Breast epithelium (tissue), 4 donors: ENCODE measurements around the gene FAM81A. TPM values are rescaled to one million over a fixed set of nuclear protein-coding genes. Genes with fewer than 3 reads are reported as not detected.
A peak's percentile ranks its signal among the peaks of the same experiment; 100 is the strongest.
"Not testable (repeated sequence)": the region's sequence is repeated elsewhere in the genome, so short reads cannot be mapped to it uniquely, and the experiment has no call there.

Source experiments
- DNase-seq, 2 donors: peaks; one replicate each; pipeline ENCODE4 v3.0.0-alpha.2; 2019; ENCODE audit warnings: low spot score in 2 of 2
- H3K27ac ChIP-seq, 2 donors: fragments of 200-600 bp; sonication (generic) in 1 of 2; one replicate each; pipeline ENCODE4 v1.5.1; 2016 to 2019; ENCODE audit warnings: mild to moderate bottlenecking in 1 of 2
- H3K27me3 ChIP-seq, 2 donors: fragments of 200-600 bp; sonication (generic) in 1 of 2; one replicate each; pipeline versions ENCODE4 v1.5.1 to v1.6.0; 2017 to 2019; ENCODE audit warnings: control low read depth in 1 of 2, mild to moderate bottlenecking in 1 of 2
- H3K36me3 ChIP-seq: fragments of 200-600 bp; one replicate; pipeline ENCODE4 v1.5.1; 2019
- H3K4me1 ChIP-seq, 2 donors: fragments of 200-600 bp; sonication (generic); one replicate each; pipeline ENCODE4 v1.5.1; 2016 to 2019; ENCODE audit warnings: control low read depth in 1 of 2
- H3K4me3 ChIP-seq, 3 donors: fragments of 200-600 bp; sonication (generic); 1 replicate in 2 of 3; 2 replicates in 1 of 3; pipeline ENCODE4 v1.5.1; 2016 to 2019; ENCODE audit warnings: mild to moderate bottlenecking in 3 of 3, moderate library complexity in 2 of 3
- H3K9me3 ChIP-seq, 2 donors: fragments of 200-600 bp; sonication (generic) in 1 of 2; one replicate each; pipeline ENCODE4 v1.5.1; 2016 to 2019; ENCODE audit warnings: control low read depth in 1 of 2
- POLR2A ChIP-seq: fragments of 450-650 bp; IDR thresholded peaks from one replicate; pipeline ENCODE4 v1.6.1; 2016; ENCODE audit warnings: antibody characterized with exemption, mild to moderate bottlenecking, moderate library complexity
- POLR2AphosphoS5 ChIP-seq, 3 donors: sonication (generic); formaldehyde crosslinking; IDR thresholded peaks; one replicate each; pipeline ENCODE4 v1.6.1; 2017; ENCODE audit warnings: antibody characterized with exemption in 3 of 3
- intact Hi-C: fragments of 100-400 bp; cut with DNase I; formaldehyde crosslinking; loops from one replicate; pipeline ENCODE4 v1.15.1; 2023; ENCODE audit warnings: low total_unique reads
- total RNA-seq, 3 donors: library from RNA; depleted of rRNA; stranded (reverse); fragments of >200 nt; gene quantifications; one replicate each; pipeline ENCODE4 v1.1.0, GENCODE V29; 2016
- TF ChIP-seq, protein P1 (sequence below), 3 donors: fragments of 450-650 bp; IDR thresholded peaks; one replicate each; pipeline ENCODE4 v1.5.1; 2016 to 2017; ENCODE audit warnings: antibody characterized with exemption in 3 of 3, mild to moderate bottlenecking in 3 of 3, moderate library complexity in 3 of 3

Gene FAM81A
- total RNA-seq, 3 donors from 2014 or later, result 1.2 to 2.3 TPM; not detected in 1

DNA sequence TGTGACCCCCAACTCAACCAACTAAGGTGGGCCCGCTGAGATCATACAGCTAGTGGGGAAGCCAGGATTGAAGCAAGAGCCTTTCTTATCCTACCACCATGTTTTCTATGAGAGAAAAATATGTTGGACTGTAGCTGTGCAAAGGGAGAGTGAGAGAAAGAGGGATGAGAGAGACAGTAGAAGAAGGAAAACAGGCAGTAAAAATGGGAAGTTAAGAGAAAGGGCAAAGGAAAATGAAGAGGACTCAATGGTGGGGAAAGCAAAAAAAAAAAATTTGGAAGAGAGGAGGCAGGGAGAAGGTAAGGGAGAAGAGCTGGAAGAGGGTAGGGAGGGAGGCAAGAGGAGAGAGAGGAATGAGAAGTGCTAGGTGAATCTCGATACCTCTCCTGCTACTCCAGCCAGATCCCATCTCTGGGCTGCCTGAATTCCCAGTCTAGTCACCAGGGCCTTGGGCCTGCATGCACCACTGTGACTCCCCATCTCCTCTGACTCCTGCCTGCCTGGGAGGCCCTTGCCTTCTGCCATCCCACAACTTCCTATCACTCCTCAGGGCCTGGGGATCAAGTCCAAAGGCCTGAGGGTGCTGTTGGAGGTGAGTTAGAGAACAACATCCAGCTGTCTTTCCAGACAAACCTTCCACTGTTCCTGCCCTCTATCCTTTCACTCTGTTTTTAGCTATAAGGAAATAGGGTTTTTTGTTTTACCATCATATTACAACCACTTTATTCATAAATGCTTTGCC, 15.7 kb downstream of the FAM81A start:
- H3K27ac ChIP-seq, result peak overlapping the region in 1 of 2 donors; percentile 46
- H3K27me3 ChIP-seq, result no peaks in the 10 kb centered on the region
- peaks cover 0 to 5% of the 10 kb centered on the region in 2 donors for H3K4me1 ChIP-seq
- intact Hi-C loops, result no loop called here
- DNase-seq, result no peak
- H3K4me3 ChIP-seq, result no peak overlapping the region
- no peak for TF ChIP-seq POLR2A
- no peak for TF ChIP-seq POLR2AphosphoS5 (IDR thresholded peaks at IDR 0.05)
- TF ChIP-seq, protein P1, sequence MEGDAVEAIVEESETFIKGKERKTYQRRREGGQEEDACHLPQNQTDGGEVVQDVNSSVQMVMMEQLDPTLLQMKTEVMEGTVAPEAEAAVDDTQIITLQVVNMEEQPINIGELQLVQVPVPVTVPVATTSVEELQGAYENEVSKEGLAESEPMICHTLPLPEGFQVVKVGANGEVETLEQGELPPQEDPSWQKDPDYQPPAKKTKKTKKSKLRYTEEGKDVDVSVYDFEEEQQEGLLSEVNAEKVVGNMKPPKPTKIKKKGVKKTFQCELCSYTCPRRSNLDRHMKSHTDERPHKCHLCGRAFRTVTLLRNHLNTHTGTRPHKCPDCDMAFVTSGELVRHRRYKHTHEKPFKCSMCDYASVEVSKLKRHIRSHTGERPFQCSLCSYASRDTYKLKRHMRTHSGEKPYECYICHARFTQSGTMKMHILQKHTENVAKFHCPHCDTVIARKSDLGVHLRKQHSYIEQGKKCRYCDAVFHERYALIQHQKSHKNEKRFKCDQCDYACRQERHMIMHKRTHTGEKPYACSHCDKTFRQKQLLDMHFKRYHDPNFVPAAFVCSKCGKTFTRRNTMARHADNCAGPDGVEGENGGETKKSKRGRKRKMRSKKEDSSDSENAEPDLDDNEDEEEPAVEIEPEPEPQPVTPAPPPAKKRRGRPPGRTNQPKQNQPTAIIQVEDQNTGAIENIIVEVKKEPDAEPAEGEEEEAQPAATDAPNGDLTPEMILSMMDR (IDR thresholded peaks at IDR 0.05), result no peak
- no peaks in the 10 kb centered on the region for H3K36me3 ChIP-seq
- H3K9me3 ChIP-seq, result no peaks in the 10 kb centered on the region

DNA sequence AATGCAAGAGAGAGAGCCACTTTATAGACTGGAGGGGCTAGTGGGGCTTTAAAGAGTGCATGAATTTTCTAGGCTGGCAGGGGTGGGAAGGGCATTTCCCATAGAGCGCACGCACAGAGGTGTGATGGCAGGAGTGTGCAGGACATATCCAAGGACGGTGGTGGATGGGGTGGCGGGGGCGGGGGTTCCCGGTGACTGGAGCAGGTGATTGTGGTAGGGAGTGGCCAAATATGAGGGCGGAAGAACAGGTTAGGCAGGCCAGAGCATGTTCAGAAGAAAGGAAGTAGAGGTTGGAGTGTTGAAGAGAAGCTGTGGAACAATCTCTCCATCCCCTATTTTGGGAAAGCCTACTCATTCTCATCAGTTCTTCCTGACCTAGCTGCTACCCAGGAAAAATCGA, 18.1 kb downstream of the FAM81A start:
- Histone ChIP-seq H3K27me3 (no peaks in the 10 kb centered on the region), H3K36me3 (no peaks in the 10 kb centered on the region), H3K27ac (peak overlapping the region in 1 of 2 donors; percentile 36), H3K9me3 (no peaks in the 10 kb centered on the region), H3K4me3 (peak overlapping the region in 1 of 3 donors; percentile 12), H3K4me1 (peaks cover 0 to 5% of the 10 kb centered on the region in 2 donors)
- TF ChIP-seq, protein P1 (IDR thresholded peaks at IDR 0.05), result no peak
- peak in 1 of 3 donors; percentile 23 for TF ChIP-seq POLR2AphosphoS5 (IDR thresholded peaks at IDR 0.05)
- peak in 1 of 2 donors; percentile 66 for DNase-seq
- intact Hi-C loops, result no loop called here

DNA sequence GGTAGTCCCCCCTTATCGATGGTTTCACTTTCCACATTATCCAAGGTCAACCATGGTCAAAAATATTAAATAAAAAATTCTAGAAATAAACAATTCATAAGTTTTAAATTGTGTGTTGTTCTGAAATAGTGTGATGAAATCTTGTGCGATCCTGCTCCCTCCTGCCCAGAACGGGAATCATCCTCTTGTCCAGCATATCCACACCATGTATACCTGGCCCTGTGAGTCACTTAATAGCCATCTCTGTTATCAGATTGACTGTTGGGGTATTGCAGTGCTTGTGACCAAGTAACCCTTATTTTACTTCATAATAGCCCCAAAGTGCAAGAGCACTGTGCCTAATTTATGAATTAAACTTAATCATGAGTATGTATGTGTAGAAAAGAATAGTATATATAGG, 19.1 kb downstream of the FAM81A start:
- H3K27ac ChIP-seq, result peak overlapping the region in 1 of 2 donors; percentile 36
- H3K27me3 ChIP-seq, result no peaks in the 10 kb centered on the region
- DNase-seq, result no peak
- intact Hi-C loops, result no loop called here
- no peaks in the 10 kb centered on the region for H3K36me3 ChIP-seq
- H3K9me3 ChIP-seq, result no peaks in the 10 kb centered on the region
- peaks cover 0 to 5% of the 10 kb centered on the region in 2 donors for H3K4me1 ChIP-seq
- no peak overlapping the region for H3K4me3 ChIP-seq
- TF ChIP-seq POLR2AphosphoS5 (IDR thresholded peaks at IDR 0.05) (no peak), POLR2A (no peak)
- TF ChIP-seq, protein P1 (IDR thresholded peaks at IDR 0.05), result no peak

DNA sequence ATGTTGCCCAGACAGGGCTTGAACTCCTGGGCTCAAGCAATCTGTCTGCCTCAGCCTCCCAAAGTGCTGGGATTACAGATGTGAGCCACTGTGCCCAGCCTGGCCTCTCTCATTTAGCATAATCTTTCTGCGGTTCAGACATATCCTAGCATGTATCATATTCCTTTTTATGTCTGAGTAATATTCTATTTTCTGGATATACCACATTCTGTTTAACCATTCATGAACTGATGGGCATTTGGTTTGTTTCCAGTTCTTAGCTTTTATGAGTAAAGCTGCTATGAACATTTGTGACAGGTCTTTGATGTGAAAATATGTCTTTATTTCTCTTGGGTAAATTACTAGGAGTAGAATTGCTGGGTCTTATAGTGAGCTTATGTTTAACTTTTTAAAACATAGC, 23.5 kb downstream of the FAM81A start:
- Histone ChIP-seq H3K36me3 (no peaks in the 10 kb centered on the region), H3K27ac (no peak overlapping the region), H3K4me3 (no peak overlapping the region), H3K9me3 (no peaks in the 10 kb centered on the region), H3K4me1 (peaks cover 0 to 3% of the 10 kb centered on the region in 2 donors), H3K27me3 (no peaks in the 10 kb centered on the region)
- TF ChIP-seq, protein P1 (IDR thresholded peaks at IDR 0.05), result no peak
- no peak for TF ChIP-seq POLR2A
- no peak for TF ChIP-seq POLR2AphosphoS5 (IDR thresholded peaks at IDR 0.05)
- intact Hi-C loops, result no loop called here
- no peak for DNase-seq

DNA sequence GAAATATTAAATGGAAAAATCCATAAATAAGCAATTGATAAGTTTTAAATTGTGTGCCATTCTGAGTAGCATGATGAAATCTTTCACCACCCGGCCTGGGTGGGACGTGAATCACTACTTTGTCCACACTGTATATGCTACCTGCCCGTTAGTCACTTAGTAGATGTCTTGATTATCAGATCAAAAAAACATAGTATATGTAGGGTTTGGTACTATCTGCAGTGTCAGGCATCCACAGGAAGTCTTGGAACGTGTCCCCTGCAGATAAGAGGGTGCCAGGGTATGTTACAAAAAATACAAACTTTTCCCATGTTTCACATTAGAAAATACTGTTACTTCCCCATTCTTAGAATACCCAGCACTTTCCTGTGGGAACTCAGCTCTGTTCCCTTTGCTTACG, 35.2 kb downstream of the FAM81A start:
- H3K4me3 ChIP-seq, result no peak overlapping the region
- no peak overlapping the region for H3K27ac ChIP-seq
- no peaks in the 10 kb centered on the region for H3K9me3 ChIP-seq
- DNase-seq, result no peak
- TF ChIP-seq POLR2AphosphoS5 (IDR thresholded peaks at IDR 0.05) (no peak), POLR2A (no peak)
- TF ChIP-seq, protein P1 (IDR thresholded peaks at IDR 0.05), result no peak
- intact Hi-C loops, result no loop called here
- H3K27me3 ChIP-seq, result no peaks in the 10 kb centered on the region
- H3K36me3 ChIP-seq, result no peaks in the 10 kb centered on the region
- H3K4me1 ChIP-seq, result no peaks in the 10 kb centered on the region

DNA sequence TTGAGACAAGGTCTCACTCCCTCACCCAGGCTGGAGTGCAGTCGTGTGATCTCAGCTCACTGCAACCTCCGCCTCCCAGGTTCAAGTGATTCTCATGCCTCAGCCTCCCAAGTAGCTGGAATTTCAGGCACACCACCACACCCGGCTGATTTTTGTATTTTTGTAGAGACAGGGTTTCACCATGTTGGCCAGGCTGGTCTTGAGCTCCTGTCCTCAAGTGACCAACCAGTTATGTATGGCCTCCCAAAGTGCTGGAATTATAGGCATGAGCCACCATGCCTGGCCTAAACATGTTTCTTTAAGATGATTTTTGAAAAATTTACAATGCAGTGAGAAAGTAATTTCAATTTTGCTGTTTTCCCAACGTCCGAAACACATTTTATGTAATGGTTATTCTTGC, 37.2 kb downstream of the FAM81A start:
- H3K4me1 ChIP-seq, H3K4me3 ChIP-seq, H3K9me3 ChIP-seq, H3K36me3 ChIP-seq, H3K27ac ChIP-seq, intact Hi-C loops, DNase-seq, H3K27me3 ChIP-seq: not testable (repeated sequence)
